ENCODE data around the gene EML1.

EML1 gene

DNA sequence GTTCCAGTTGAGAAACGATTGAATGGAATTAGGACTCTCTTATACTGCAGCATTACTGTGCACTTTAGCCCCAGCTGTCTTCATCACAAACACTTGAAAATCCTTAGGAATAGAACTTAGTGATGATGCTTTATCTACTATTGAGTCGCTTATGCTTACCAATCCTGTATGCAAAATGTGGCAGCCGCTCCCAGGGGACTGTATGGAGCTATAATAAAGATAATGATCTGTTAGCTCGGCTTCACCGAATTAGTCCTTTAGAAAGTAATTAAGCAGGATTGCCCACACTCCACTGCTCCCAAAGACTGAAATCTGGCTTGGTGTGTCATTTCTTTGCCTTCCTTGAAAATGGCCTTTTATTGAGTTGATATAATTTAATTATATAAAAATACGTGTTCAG is 10.6 kb downstream of the EML1 start:
- DNase-seq (ENCODE audit: low read depth): no peak

DNA sequence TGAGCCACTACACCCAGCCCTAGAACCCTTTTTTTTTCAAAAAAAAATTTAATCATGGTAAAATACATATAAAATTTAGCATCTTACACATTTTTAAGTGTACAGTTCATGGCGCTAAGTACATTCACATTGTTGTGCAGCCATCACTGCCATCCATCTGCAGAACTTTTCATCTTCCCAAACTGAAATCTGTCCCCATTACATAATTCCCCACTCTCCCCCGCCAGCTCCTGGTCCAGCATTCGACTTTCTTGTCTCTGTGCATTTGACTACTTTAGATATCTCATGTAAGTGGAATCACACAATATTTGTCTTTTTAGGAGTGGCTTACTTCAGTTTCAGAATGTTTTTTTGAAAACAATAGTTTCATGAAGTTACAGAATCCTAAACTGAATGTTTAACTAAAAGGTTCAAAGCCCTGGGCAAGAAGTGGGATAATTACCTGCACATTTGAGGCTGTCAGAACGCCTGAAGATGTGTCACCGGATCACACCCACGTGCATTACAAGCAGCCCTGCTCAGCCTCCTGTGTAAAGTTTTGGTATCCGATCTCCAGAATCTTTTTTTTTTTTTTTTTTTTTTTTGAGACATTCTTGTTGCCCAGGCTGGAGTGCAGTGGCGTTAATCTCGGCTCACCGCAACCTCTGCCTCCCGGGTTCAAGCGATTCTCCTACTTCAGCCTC is 12.7 kb downstream of the EML1 start:
- DNase-seq (ENCODE audit: low read depth): no peak

- DNase-seq (ENCODE audit: low read depth): no peak
Observed at GRCh38 chr14:99806836-99807235, 13.6 kb downstream of the EML1 start.

DNA sequence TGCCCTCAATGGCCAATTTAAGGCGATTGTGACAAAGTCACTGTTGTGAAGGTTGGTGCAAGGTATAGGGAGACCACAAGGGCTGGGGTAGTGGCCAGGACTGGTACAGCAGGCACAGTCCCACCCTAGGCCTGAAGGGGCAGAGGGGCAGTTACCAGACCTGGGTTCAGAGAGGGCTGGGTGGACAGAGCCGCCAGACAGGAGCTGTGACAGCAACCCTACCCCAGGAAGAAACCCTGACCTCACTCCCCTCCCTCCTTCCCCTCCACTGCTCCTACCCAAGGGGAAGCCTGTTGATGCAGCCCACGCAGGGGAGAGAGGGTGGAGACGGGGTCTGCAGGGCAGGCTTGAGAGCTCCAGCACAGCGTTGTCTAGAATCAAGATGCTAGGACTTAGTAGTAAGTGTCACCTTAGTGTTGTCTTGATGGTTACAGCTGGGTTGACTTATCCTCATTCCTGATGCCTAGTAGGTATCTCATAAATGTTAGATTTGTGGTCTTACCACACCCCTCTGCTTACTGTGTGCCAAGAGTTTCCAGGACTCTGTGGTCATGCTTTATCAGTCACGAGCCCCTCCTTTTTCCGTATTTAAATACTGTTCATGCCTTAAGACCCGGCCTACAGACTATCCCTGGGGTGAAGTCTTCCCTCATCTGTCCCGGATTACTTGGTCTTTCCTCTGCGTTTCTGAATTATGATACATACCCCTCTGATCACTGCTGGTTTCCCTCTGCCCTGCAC is 14.4 kb downstream of the EML1 start:
- peak; percentile 22 for DNase-seq (ENCODE audit: low read depth)

DNA sequence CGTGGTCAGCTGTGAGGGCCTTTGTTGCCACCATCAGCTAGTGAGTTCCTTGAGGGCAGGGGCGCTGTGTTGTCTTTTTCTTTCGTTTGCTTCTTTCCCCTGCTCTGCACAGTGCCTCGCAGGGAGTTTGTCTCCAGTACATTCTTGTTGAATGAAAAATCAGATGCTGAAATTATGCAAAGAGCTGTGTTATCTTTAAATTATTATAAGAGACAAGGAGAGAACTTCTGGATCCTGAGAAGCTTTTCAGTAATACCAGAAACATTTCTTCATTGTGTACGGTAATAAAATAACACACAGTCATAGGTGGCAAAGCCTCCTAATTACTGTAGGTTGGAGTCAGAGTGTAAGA is 14.9 kb downstream of the EML1 start:
- DNase-seq (ENCODE audit: low read depth): no peak

DNA sequence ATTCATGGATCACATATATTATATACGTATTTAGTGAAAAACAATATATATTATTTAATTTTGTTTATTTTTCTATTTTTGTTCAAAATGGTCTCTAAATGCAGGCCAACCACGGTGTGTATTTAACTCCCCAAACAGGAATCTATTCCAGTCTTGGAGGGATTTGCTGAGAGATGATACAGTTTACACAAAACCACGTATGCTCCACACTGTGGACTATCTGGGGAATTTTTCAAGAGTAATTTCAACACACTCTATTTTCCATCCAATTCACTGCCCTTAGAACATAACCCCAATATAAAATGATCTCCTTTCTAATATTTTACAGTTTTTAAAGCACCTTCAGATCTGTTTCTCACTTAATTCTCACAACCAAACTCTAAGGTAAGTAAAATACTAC is 15.3 kb downstream of the EML1 start:
- no peak for DNase-seq (ENCODE audit: low read depth)

DNA sequence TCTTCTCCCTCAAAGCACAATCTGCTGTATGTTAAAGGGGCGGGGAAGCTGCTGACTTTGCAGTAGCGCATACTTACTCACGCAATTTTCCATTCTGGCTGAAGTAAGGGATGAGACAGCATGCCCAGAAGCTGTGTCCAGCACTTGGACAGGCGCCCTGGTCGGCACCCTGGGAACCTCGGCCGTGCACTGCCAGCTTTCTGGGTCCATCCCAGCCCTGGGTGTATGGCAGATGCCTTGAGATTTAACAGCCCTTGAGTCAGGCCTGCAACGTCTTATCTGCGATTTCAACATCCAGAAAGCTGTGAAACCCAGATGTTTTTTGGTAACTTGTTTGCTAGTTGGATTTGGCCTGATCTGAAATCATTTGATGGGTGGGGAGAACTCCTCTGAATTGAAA is 16.1 kb downstream of the EML1 start:
- peak; percentile 30 for DNase-seq (ENCODE audit: low read depth)

GRCh38 chr14:99809859-99810558 is 16.8 kb downstream of the EML1 start:
- DNase-seq (ENCODE audit: low read depth): no peak

DNA sequence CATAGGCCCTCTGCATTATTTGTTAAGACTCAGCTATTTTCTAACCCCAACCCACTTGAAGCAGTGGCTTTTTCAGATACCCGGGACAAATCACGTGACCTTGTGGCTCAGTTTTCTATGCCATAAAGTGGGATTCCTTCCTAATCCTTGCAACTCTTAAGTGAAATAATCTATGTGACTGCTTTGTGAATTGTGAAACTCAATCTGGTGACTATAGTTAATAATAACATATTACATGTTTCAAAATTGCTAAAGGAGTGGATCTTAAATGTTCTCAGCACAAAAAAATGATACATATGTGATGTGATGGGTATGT is 17.3 kb downstream of the EML1 start:
- DNase-seq (ENCODE audit: low read depth): no peak

DNA sequence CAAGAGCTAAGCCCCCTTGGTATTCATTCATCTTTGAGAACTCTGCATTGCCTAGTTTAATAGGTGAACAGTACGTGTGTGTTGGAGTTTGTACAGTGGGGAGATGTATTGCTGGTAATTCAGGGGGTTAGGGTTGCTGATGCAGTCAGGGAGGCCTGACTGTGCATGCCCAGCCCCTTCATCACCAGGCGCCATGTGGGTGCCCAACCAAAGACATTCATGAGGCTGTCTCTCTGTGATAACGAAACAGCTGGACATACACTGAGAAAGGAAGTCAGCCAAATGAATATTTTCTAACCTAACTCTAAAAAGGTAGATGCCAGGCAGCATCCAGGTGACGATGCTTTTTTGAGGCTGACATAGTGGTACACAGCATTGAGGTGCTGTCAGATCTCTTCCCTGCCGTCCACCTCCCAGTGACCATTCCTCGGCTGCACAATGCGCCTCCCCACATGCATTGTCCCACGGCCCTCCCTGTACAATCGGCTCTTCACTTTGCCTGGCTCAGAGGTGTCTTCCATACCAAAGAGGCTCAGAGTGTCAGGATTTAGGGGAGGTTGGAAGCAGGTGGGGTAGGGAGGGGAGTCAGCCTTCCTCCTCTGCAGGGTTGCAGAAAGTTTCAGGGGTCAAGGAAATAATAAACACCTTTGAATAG is 19.0 kb downstream of the EML1 start:
- no peak for DNase-seq (ENCODE audit: low read depth)

DNA sequence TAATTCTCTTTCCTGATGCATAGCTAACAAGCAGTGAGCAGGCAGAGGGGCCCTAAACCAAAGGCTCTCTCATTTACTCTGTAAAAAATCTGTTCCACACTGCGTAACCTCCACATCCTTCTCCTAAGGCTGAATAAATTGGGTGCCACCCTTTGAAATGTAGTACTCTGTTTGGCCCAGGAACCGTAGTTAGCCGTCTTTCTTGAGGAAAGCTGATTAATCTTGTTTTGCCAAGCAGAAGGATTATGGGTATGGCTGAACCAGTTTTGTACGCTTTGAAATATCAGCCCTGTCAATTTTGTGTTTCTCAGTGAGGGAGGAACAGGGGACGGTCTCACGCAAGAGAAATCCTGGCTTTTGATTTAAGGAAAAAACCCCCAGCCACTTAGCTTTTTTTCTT is 19.7 kb downstream of the EML1 start:
- no peak for DNase-seq (ENCODE audit: low read depth)

DNA sequence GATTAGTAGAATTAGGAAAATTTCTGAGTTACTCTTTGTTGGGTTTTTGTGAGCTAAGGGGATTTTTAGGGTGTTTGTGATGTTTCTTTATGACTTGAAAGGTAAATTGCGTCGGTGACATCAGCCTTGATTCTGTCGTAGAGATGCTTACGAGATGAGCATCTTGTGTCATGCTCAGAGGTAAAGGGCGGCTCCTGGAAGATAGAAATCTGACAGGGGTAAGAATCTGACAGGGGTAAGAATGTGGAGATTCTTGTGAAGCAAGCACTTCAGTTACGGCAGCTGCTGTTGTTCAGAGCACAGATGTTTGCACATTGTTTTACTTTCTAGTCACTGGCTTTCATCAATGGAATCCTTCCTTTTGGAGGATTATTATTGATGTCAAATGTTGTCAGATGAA is 22.5 kb downstream of the EML1 start:
- DNase-seq (ENCODE audit: low read depth): no peak

DNA sequence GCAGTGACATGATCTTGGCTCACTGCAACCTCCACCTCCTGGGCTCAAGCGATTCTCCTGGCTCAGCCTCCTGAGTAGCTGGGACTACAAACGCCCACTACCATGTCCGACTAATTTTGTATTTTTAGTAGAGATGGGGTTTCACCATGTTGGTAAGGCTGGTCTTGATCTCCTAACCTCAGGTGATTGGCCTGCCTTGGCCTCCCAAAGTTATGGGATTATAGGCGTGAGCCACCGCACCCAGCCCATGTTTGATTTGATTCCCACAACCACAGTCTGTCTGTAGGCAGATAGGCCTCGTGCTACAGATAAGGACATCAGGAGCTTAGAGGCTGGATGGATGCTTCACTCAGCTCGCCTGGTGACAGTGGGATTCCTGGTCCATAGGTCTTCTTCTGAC is 23.0 kb downstream of the EML1 start:
- no peak for DNase-seq (ENCODE audit: low read depth)

DNA sequence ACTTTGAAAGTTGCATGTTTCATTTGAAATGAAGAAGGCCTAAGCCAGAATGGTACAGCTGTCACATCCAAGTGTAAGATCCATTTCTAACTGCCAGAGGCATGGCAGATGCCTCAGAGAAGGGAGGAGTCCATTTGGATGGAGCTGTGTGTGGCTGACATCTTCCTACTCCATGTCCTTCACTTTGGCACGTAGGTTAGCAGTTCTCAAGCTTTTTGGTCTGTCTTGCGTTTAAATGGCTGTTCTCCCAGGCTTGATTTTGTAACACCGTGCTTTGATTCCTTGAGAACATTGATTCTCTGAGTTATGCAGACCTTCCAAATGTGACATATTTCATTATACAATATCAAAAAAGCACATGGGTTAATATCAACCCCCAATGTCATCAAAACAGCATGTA is 23.4 kb downstream of the EML1 start:
- no peak for DNase-seq (ENCODE audit: low read depth)

- DNase-seq (ENCODE audit: low read depth): no peak
Observed at GRCh38 chr14:99817331-99817730, 24.1 kb downstream of the EML1 start.

DNA sequence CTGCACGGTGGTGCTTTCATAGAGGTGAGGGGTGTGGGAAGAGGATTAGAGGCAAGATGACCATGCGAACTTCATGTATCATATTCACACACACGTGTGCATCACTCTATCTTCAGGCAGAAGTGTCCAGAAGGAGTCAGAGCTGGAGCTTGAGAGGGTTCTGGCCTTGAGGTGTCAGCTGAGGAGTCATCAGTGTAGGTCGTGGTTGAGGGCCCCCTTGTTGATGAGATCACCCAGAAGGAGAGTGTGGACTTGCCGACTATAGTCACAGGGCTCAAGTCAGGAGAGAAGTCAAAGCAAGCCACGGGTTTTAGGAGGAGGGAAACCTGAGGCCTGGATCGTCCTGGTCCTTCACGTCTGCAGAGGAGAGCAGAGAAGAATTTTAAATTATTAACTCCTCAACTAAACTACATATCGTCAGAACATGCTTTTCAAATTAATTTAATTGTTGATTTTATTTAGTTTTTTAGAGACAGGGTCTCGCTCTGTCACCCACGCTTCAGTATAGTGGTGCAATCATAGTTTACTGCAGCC is 25.4 kb downstream of the EML1 start:
- DNase-seq (ENCODE audit: low read depth): peak; percentile 38

- DNase-seq (ENCODE audit: low read depth): no peak
Observed at GRCh38 chr14:99819514-99819913, 26.3 kb downstream of the EML1 start.

GRCh38 chr14:99820702-99821331 is 27.6 kb downstream of the EML1 start:
- DNase-seq (ENCODE audit: low read depth): no peak

DNA sequence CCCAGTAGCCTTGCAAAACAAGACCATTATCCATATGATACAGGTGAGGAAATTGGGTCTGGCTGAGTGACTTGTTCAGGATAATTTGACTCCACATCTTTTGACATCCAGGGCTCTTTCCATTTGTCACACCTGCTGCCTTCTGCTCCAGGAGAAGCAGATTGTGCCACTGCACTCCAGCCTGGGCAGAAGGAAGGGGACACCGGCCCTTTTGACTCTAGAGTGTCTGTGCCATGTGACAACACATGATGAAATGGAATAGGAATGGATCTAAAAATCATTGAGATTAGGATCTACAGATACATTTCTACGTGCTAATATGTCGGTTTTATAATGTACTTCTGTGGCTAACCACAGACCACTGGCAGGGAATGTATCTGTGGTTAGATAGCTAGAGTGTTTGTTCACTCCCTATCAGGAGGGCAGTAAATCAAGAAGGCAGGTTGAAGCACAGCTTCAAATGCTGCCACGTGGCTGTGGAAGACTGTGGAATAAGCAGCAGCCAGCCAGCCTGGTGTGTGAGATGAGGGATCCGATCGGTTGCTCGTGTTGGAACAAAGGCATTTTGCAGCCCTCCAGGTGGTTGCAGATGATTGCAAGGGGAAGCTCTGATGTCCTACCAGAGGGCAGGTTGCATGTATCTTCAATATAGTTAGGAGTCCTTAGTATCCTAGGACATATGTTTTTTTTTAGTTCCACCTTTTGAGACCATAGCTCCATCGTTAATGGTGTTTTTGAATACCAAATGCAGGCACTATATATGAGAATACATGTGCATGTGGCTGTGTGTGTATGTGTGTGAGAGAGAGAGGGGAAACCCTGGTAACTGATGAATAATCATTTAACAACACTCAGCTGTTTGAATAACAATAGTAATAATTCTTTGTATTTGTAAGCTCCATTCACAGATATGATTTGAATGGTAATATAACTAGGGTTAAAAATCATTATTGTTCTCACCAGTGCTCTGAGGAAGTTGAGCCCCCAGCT is 28.6 kb downstream of the EML1 start:
- DNase-seq (ENCODE audit: low read depth): peak; percentile 78

DNA sequence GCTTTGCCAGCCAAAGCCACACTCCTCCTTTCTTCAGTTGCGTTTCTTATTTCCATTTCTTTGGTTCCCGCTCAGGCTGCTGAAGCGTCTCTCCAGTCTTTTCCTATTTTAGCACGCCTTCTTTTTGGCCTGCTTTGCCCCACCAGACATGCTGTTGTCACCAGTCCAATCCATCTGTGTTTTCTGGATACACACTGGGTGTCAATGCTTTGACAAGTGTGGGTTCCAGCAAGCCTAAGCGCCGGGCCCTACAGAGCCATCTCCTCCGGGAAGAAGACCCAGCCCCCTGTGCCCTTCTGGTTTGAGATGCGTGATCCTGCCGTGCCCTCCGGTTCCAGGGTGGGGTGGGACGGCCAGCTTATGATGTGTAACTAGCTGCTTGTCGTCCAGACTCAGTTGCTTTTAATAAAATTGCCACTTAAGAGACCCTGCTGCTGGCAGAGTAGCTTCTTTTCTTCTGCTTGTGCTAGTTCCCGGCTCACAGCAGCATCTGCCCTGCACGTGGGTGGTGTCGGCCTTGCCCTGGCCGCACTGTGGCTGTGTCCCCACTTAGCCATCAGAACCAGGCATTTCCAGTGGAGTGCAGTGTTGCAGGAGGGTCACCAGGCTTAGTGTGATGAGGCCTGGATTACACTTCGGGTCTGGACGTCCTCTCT is 29.7 kb downstream of the EML1 start:
- no peak for DNase-seq (ENCODE audit: low read depth)

DNA sequence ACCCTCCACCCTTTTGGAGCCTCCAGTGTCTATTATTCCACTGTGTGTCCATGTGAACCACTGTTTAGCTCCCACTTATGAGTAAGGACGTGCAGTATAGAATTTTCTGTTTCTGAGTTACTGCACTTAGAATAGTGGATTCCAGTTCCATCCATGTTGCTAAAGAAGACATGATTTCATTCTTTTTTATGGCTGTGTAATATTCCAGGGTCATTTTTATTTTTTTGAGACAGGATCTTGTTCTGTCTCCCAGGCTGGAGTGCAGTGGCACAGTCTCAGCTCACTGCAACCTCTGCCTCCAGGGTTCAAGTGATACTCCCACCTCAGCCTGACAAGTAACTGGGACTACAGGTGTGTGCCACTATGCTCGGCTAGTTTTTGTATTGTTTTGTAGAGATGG is 31.6 kb downstream of the EML1 start:
- DNase-seq (ENCODE audit: low read depth): no peak
